GM18507 (cell line): Measurements from ENCODE around the gene PARP4.
"Not testable (repeated sequence)": the region's sequence is repeated elsewhere in the genome, so short reads cannot be mapped to it uniquely, and the experiment has no call there.

Experiments used
- DNase-seq: peaks from one replicate; pipeline ENCODE4 v3.0.0; 2011; ENCODE audit warnings: low read depth; ENCODE audit not compliant: insufficient read length; ENCODE audit errors: extremely low spot score
- FAIRE-seq: peaks from 2 replicates; lab custom pipeline; 2011; peaks lifted over from hg19 to GRCh38; lab: Jason Lieb, UNC

PARP4 gene

GRCh38 chr13:24506698-24507335 lies 5.8 kb downstream of the PARP4 start:
- DNase-seq: no peak
- no peak for FAIRE-seq

GRCh38 chr13:24506283-24506682 lies 6.3 kb downstream of the PARP4 start:
- DNase-seq, FAIRE-seq: not testable (repeated sequence)

- no peak for FAIRE-seq
- no peak for DNase-seq
Observed at GRCh38 chr13:24505756-24506155, 6.8 kb downstream of the PARP4 start.

GRCh38 chr13:24505256-24505655 lies 7.3 kb downstream of the PARP4 start:
- no peak for FAIRE-seq
- DNase-seq: no peak

DNA sequence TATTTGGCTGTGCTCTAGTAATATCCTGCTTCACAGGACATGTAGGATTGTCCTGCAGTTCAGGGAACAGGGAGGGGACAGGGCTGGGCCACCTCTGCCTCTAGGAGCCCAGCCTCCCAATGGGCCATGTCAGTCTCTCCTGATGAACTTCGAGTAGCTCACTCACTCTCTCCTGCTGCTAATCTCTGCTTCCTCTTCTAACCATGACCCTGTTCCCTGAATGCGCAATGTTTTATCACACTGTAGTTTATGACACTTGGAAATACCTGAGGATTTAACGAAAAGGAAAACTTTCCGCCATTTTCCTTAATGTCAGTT lies 9.2 kb downstream of the PARP4 start:
- DNase-seq: no peak
- no peak for FAIRE-seq

GRCh38 chr13:24502533-24503378 lies 9.8 kb downstream of the PARP4 start:
- DNase-seq: no peak
- FAIRE-seq: no peak

DNA sequence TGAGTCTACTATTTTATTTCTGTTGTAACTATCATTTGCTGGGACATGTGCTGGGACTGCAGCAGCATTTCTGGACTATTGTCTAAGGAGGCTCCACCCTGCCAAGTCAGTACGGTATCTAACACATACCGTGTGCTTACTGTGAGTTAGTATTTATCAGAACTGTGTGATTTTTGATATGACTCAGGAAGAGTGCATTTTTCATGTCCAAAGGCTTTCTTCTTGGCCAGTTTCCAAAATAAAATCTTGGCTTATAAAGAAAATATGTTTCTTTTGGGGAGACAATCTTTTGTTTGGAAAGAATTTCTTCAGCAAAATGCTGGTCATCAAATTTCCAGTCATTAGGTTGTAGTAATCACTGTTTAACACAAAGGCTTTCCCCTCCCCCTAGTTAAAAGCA lies 11.6 kb downstream of the PARP4 start:
- FAIRE-seq (no peak), DNase-seq (no peak)

DNA sequence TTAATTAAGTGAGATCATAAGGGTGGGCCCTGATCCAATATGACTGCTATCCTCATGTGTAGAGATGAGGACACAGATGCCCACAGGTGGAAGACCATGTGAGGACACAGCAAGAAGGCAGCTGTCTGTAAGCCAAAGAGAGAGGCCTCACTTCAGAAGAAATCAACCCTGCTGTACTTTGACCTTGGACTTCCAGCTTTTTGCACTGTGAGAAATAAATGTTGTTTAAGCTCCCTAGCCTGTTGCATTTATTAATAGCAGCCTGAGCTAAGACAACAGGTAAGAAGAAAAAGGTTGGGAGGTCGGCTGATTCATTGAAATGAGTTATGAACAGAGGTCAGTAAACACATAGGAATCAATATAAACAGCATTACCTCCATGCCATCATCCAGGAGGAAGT lies 14.8 kb downstream of the PARP4 start:
- DNase-seq (no peak), FAIRE-seq (no peak)

GRCh38 chr13:24496295-24496694 lies 16.3 kb downstream of the PARP4 start:
- not testable (repeated sequence) for FAIRE-seq, DNase-seq

GRCh38 chr13:24495151-24495729 lies 17.3 kb downstream of the PARP4 start:
- FAIRE-seq (no peak), DNase-seq (no peak)

DNA sequence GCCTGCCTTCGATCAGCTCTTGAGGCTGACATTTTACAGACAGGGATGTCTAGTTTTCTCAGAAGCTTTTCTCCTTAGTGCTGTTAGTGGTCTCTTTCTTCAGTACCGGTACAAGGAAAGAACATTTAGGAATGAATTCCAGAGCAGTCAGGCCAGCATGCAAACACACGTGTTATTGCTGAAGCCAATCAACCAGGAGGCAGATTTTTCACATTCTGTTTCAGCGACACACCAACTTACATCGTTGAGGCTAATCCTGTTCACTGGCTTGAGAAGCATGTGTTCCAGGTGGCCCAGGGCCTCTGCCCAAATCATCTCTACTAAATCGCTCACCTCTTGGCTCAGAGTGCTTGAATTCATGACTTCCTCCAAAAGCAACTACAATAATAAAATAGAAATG lies 19.2 kb downstream of the PARP4 start:
- FAIRE-seq (no peak), DNase-seq (no peak)

- no peak for FAIRE-seq
- no peak for DNase-seq
Observed at GRCh38 chr13:24491845-24492244, 20.7 kb downstream of the PARP4 start.

GRCh38 chr13:24489721-24490120 lies 22.9 kb downstream of the PARP4 start:
- FAIRE-seq (no peak), DNase-seq (no peak)

DNA sequence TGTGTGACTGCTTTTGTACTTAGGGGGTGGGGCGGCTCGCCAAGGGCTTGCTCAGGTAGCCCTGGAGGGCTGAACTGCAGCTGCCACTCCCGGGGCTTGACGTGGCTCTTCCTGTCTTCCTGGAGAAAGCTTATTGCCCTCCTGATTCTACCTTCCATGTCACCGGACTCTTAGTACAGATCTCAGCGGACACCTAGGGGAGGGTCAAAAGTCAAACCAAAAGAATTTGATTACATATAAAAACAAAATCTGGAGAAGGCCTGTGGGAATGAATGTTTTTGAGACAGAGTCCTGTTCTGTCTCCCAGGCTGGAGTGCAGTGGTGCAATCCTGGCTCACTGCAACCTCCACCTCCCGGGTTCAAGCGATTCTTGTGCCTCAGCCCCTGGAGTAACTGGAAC lies 24.5 kb downstream of the PARP4 start:
- FAIRE-seq, DNase-seq: not testable (repeated sequence)

- not testable (repeated sequence) for DNase-seq, FAIRE-seq
Observed at GRCh38 chr13:24486017-24486657, 26.4 kb downstream of the PARP4 start.

GRCh38 chr13:24473686-24474085 lies 38.9 kb downstream of the PARP4 start:
- FAIRE-seq (no peak), DNase-seq (no peak)

GRCh38 chr13:24472129-24472528 lies 40.4 kb downstream of the PARP4 start:
- DNase-seq, FAIRE-seq: not testable (repeated sequence)

DNA sequence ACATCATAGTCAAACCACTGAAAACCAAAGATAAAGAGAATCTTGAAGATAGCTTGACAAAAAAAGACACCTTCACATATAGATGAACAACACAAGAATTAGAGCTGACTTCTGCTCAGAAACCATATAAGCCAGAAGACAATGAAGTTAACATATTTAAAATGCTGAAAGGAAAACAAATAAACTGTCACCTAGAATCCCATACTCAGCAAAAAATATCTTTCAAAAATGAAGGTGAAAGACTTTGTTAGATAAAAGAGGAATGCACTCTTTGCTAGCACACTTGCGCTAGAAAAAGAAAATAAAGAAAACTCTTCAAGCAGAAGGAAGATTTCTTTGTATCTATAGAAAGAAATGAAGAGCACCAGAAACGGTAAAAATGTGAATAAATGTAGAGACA lies 49.5 kb downstream of the PARP4 start:
- no peak for DNase-seq
- FAIRE-seq: no peak

DNA sequence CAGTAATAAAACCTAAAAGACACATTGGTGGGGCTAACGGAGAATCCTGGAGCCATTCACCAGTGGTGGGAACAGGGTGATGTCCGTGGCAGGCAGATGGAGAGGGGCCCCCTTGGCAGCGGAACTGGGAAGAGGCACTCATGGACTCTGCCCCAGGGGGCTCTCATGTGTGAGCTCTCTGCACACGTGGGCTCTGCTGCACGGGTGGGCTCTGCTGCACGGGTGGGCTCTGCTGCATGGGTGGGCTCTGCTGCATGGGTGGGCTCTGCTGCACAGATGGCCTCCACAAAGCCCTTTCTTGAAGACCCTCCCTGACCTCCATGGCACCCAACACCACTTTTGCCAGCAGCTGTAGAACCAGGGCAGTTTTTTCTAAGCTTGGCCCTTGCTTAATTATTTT lies 52.3 kb downstream of the PARP4 start:
- no peak for FAIRE-seq
- no peak for DNase-seq

DNA sequence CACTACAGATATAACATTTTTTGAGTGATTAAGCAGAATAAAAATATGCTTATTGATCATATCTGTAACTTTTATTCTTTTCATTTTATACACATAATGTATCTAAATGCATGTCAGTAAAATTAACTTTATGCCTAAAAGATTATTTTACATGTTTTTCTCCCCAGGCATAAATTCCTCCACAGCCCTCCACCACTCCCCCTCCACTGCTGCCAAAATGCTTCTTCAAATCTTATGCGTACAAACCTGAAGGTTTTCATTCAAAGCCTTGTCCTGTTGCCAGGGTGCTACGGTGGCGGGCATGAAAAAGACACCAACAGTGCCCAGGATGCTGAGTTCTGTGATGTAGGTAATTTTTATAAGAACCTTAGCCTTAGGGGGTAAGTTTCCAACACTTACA lies 52.9 kb downstream of the PARP4 start:
- FAIRE-seq: no peak
- no peak for DNase-seq
